GM21367 (cell line): Measurements from ENCODE around the gene SDHA.
"Not testable (repeated sequence)": the region's sequence is repeated elsewhere in the genome, so short reads cannot be mapped to it uniquely, and the experiment has no call there.

ENCODE experiments used
- ATAC-seq: cut with Tn5 transposase; IDR thresholded peaks from one replicate; pipeline ENCODE4 v1.9.1; 2021; ENCODE audit not compliant: unreplicated experiment

Gene SDHA

DNA sequence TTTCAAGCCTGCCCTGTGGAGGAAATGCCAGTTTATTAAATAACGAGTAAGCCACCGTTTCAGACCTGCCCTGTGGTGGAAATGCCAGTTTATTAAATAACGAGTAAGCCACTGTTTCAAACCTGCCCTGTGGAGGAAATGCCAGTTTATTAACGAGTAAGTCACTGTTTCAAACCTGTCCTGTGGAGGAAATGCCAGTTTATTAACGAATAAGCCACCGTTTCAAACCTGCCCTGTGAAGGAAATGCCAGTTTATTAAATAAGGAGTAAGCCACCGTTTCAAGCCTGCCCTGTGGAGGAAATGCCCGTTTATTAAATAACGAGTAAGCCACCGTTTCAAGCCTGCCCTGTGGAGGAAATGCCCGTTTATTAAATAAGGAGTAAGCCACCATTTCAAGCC lies 33.9 kb downstream of the SDHA start:
- not testable (repeated sequence) for ATAC-seq

DNA sequence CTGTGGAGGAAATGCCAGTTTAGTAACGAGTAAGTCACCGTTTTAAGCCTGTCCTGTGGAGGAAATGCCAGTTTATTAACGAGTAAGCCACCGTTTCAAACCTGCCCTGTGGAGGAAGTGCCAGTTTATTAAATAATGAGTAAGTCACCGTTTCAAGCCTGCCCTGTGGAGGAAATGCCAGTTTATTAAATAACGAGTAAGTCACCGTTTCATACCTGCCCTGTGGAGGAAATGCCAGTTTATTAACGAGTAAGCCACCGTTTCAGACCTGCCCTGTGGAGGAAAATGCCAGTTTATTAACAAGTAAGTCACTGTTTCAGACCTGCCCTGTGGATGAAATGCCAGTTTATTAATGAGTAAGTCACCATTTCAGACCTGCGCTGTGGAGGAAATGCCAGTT lies 34.4 kb downstream of the SDHA start:
- no peak for ATAC-seq

DNA sequence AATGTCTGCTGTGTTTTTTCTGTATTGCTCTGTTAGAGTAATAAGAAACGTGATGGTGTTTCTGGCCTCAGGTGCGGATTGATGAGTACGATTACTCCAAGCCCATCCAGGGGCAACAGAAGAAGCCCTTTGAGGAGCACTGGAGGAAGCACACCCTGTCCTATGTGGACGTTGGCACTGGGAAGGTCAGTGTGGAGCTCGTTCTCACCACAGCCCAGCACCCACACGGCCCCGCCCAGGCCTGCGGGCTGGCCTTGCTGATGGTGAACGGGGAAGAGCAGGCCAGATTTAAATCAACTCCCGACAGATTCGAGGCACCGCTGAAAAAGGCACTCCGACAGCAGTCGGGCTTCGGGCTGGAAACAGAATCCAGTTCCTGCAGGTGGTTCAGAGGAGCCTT lies 36.2 kb downstream of the SDHA start:
- not testable (repeated sequence) for ATAC-seq

DNA sequence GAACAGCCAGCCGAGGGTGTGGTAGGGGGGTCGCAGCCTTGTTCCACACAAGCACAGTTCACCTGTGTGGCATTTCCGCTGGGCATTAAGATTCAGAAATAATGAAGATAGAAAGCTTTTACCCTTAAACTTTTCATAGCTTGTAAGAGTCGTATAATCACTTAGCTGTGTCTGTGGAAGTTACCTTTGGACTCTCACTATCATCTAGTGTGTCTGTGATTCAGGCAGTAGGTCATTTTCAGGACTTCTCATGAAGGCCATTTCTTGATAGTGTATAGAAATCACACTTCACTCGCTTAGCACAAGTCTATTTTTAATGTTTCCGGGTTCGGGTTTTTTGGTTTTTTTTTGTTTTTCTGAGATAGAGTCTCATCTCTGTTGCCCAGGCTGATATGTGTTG lies 37.0 kb downstream of the SDHA start:
- ATAC-seq: not testable (repeated sequence)

DNA sequence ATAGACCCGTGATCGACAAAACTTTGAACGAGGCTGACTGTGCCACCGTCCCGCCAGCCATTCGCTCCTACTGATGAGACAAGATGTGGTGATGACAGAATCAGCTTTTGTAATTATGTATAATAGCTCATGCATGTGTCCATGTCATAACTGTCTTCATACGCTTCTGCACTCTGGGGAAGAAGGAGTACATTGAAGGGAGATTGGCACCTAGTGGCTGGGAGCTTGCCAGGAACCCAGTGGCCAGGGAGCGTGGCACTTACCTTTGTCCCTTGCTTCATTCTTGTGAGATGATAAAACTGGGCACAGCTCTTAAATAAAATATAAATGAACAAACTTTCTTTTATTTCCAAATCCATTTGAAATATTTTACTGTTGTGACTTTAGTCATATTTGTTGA lies 38.2 kb downstream of the SDHA start:
- not testable (repeated sequence) for ATAC-seq

DNA sequence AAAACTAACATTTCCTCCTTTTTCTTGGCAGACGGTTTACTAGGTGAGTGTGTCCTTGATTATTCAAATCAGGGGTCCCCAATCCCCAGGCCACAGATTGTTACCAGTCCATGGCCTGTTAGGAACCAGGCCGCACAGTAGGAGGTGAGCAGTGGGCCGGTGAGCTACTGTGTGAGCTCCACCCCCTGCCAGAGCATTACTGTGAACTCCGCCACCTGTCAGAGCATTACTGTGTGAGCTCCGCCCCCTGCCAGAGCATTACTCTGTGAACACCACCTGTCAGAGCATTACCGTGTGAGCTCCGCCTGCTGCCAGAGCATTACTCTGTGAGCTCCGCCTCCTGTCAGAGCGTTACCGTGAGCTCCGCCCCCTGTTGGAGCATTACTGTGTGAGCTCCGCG lies 39.0 kb downstream of the SDHA start:
- ATAC-seq: no peak

DNA sequence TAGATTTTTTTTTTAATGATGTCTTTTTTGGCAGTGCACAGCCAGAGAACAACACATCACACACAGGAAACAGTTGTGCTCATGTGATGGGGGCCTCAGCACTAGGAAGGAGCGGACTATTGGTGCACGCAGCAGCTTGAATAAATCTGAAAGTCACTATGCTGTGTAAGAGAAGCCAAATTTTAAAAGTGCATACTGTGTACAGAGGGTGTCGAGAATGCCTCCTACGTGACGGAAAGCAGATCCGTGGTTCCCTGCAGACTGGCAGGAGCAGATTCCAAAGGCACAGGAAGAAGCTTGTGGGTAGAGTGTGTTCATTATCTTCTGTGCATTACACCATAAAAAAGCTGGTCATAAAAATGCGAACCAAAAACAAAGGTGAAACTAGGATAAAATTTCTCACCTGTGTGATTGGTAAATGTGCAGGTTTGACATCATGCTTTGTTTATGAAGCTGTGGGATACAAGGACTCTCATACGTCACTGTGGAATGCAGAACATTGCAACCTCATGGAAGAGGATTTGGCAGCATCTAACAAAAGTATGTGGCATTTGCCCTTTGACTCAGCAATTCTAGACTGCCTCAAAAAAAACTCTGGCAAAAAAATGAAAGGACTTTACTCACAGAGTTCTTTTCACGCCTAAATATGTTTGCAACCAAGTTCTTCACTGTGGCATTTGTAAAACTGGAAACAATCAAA lies 45.3 kb downstream of the SDHA start:
- ATAC-seq: not testable (repeated sequence)

DNA sequence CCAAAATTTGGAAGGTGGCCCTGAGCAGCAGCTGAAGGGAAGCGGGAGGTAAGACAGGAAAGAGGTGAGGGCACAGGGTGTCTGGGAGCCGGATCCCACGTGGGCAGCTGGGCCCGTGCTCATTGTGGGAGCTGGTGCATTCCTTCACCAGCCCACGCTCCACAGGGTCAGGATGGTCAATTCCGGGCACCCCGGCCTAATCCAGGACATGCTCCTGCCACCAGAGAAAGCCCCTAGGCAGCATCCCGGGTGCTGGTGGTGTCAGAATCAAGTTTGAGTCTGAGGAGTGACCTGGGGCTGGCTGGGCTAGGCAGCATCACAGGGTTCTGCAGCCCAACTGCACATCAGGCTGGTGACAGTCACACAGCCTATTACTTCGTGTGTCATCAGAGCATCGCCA lies 46.2 kb downstream of the SDHA start:
- no peak for ATAC-seq

DNA sequence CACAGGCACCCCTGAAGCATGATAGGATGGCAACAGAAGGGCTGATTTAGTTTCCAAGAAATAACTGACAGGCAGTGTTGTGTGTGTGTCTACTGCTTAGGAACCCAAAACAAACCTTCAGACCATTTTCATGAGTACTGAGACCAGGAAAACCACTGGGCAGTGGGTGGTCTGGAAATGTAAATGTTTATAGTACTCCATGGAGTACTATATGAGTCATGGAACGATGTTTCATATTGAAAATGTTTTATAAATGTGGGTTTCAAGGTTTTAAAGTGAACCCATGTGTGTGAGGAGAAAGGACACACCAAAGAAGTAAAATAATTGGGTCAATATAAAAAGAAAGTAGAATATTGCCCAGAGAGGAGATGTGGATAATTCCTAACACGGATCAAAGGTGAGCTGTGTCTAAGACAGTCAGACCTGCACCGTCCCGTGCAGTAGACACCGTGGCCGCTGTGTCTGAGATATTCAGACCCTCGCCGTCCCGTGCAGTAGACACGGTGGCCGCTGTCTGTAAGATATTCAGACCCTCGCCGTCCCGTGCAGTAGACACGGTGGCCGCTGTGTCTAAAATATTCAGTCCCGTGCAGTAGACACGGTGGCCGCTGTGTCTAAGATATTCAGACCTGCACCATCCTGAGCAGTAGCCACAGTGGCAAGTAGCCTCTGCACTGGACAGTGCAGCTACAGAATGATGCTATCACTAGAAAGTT lies 48.3 kb downstream of the SDHA start:
- not testable (repeated sequence) for ATAC-seq

DNA sequence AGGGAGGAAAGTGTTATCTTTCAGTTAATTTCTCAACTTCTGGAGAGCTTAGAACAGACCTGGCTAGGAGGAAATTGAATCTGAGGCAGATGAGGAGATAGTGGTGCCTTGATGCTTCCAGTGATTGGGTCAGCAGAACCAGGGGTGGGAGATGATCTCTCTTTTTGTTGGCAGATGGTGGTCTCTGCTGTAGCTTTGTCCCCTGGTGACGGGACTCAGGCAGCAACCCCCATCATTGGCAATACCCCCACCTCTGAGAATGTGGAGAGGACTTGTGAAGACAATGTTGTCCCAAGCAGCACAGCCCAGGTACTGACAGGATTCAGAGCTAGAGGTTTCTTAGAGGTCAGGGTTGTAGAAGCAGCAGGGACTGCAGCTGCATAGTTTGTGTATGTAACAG lies 49.6 kb downstream of the SDHA start:
- ATAC-seq: no peak

DNA sequence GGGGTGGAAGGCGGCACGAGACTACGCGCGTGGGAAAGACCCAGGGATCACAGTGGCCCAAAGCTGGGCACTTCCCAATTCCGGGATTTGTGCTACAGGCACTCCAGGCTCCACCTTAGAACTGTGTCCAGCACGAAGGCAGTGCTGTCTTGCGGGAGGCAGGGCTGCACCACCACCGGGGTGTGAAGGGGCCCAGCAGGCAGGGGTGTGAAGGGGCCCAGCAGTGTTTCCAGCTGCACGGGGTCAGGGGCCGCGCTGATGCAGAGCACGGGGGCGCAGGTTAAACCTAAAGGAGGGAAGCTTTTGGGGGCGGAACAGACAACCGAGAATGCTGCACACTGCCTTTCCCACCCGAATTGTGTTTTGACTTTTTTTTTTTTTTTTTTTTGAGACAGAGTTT lies 52.2 kb downstream of the SDHA start:
- ATAC-seq: no peak

DNA sequence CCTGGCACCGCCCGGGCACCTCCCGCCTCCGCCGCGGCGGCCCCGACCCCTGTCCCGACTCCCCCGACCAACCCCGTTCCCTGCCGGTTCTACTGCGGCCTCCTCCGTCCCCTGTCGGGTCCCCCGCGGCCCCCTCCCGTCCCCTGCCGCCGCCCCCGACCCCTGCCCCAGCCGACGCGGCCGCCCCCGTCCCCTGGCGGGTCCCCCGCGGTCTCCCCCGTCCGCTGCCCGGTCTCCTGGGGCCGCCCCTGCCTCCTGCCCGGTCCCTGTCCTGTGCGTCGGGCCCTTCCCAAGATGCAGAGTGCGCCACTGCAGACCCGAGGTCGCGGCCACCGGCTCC lies 53.7 kb downstream of the SDHA start:
- ATAC-seq: peak; percentile 11

DNA sequence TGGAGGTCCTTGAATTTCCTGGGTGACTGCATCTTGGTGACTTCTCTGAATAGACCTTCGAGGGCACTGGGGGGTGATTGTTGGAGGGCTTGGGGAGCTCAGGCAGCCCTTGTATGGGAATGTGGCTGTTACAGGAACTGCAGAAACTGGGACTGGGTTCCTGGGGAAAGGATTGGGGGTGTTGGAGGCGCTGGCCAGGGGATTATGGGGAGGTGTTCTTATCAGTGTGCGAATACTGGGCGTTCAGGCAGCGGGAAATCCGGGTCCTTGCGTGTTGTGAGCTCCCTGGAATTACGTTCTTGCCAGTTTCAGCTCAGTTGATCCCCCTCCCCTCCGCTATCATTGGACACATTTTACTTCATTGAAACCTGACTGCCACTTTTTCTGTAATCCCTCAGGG lies 55.0 kb downstream of the SDHA start:
- ATAC-seq: not testable (repeated sequence)

DNA sequence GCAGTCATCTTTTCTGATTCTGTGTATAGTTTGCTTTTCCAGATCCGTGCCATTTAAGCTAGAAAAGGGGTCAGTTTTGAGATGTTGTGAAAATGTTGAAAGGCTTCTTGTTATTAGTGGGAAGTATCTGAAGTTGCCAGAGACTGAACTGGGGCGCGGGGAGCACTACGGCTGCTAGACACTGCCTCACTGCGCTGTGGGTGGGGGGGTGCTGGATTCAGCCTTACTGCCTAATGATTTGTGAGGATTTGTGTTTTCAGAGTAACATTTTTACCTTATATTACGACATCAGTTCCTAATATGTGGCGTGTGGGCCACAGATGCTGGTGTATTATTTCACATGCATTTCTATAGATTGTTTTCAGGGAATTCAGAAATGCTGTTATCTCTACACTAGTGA lies 55.4 kb downstream of the SDHA start:
- not testable (repeated sequence) for ATAC-seq

DNA sequence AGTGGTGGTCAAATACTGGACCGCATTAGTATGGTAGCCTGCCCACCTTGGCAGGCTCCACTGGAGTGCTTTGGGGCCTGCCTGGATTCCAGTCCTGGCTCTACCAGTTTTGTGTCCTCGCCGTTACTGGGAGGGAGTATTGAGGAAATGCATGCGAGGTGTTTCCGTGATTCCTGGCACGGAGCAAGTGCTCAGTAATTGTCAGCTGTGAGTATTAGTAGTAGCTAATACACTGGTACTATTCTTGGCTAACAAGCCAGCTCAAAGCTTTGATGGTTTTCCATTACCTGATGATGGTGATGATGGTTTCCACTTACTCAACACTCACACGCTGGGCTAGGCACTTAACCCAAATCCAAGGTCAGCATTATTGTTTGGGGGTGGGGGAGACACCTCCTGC lies 56.2 kb downstream of the SDHA start:
- not testable (repeated sequence) for ATAC-seq

DNA sequence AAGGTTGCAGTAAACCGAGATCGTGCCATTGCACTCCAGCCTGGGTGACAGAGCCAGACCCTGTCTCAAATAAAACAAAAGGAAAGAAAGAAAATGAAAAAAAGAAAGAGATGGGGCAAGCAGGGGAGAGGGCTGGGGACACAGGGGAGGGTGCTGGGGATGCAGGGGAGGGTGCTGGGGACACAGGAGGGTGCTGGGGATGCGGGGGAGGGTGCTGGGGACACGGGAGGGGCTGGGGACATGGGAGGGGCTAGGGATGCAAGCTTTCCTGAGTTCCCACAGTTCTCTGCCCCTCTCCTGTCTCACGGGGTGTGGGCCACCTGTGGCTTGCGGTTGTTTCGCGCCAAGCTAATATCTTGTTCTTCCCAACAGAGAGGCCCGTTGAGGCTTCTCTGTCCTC lies 60.5 kb downstream of the SDHA start:
- ATAC-seq: no peak

DNA sequence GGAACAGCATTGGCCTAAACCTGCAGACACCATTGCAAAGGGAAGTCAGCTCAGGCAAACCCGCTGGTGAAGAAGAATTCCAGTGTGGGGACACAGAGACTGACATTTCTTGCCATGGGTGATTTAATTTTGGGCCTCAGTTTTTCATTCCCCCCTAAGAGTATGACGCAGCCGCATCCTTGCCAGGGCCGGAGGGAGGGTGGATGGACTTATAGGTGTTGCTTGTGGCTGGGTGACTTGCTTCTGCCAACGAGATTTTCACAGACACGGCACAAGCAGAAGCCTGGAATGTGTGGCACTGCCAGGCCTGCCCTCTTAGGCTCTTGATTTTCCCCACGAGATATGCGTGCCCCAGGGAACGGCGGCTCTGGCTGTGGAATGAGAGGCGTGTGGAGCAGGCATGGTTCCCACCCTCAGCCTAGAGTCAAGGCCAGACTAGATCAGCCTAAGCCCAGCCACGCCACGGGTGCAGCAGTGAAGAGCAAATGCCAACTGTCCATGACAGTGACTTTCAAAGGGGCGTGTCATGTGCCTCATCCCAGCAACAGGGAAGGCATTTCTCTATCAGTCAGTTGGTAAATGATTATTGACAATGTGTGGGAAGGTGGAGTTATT lies 61.0 kb downstream of the SDHA start:
- ATAC-seq: not testable (repeated sequence)

DNA sequence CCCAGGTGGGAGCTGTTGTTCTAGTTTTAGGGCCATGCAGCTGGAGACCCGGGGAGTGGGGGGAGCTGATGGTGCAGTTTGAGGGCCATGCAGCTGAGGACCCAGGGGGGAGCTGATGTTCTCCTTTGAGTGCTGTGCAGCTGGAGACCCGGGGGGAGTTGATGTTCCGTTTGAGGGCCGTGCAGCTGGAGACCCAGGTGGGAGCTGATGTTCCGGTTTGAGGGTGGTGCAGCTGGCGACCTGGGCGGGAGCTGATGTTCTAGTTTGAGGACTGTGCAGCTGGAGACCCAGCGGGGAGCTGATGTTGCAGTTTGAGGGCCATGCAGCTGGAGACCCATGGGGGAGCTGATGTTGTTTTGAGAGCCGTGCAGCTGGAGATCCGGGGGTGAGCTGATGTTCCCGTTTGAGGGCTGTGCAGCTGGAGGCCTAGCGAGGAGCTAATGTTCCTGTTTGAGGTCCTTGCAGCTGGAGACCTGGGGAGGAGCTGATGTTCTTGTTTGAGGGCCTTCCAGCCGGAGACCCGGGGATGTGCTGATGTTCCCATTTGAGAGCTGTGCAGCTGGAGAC lies 68.0 kb downstream of the SDHA start:
- ATAC-seq: no peak

DNA sequence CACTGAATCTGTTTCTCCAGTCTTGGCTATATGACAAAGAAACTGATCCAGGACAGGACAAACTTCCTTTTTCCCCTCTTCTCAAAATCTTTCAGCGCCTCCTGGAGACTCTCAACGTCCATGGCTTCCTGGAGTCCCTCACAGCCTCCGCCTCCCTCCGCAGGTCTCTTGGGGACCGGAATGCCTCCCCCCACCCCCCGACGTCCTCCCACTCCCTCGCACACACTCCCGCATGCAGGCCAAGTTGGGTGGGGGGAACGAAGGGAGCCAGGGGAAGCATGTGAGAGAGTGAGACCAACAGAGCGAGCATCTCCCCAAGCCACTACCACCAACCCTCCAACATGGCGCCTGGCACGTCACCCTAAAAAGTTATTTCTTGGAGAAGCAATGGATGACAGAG lies 72.1 kb downstream of the SDHA start:
- ATAC-seq: not testable (repeated sequence)

DNA sequence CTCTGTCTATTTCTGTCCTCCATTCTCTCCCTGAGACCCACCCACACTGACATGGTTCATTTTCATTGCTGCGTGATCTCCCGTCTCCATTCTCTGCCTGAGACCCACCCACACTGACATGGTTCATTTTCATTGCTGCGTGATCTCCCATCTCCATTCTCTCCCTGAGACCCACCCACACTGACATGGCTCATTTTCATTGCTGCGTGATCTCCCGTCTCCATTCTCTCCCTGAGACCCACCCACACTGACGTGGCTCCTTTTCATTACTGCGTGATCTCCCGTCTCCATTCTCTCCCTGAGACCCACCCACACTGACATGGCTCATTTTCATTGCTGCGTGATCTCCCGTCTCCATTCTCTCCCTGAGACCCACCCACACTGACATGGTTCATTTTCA lies 73.2 kb downstream of the SDHA start:
- not testable (repeated sequence) for ATAC-seq

DNA sequence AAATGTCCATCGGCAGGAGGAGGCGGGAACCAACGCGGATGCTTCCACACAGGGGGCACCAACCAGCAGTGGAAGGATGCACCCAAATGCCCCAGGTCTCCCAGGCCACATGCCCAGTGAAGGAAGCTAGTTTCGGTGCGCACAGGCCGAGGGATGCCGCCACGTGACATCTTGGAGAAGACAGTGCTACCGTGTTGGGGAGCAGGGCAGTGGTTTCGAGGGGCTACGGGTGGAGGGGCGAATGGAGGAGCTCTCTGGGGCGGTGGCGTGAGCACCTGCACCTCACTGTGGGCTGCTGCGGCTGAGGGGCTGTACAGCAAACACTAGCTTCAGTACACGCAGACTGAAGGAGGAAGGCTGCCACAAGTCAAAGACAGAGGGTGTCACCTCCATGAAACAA lies 76.7 kb downstream of the SDHA start:
- not testable (repeated sequence) for ATAC-seq

DNA sequence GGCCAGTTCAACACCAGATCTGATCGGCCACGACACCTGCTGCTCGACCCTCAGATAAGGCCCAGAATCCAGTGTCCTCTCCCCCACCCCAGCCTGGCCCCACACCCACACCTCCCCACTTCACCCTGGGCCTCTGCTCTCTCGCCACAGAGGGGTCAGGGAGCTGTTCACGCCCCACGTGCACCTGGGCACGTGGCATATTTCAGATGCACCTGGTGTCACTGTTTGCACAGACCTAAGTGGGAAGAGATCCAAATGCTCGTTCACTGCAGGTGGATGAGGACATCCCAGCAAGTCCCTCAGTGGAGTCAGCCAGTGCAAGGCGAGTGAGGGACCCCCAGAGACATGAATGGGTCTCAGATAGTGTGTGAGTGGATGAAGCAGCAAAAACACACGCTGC lies 78.1 kb downstream of the SDHA start:
- not testable (repeated sequence) for ATAC-seq
